ENCODE measurements around the gene CREB3L2. TPM values are rescaled to one million over a fixed set of nuclear protein-coding genes. Genes with fewer than 3 reads are reported as not detected.

Gene CREB3L2
- total and polyA plus RNA-seq, 2 of the 13 experiments (the other 11 are each of a cell fraction or from before 2014, with no cell fraction given) = 22.1 to 41.1 TPM

DNA sequence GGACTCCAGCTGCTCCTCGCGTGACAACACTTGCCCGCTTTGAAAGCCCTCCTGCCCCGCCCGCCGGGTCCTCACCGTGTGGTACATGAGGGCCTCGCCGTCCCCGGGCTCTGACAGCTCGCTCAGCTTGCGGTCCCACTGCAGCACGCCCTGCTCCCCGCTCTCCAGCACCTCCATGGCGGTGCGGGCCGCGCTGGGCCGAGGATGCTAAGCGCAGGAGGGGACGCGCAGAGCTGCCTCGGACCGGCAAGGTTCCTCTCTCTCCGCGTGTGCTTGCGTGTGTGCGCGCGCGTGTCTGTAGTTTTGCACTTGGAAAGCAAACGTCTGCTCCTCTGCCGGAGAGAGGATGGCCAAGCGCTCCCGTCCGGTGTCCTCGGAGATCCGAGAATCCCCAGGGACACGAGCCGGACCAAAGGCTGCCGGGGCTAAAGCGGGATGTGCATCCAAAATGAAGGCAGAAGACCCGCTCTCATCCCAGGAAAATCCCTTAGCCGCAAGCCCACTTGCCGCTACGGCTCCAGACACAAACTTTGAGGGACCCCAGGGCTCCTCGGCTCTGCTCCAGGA is at the start of gene CREB3L2 (continued):
- TF ChIP-seq ZNF414 (CRISPR knock-in tag; IDR thresholded peaks at IDR 0.05) (no peak), ZSCAN22 (CRISPR knock-in tag; IDR thresholded peaks at IDR 0.05) (no peak), RXRB (CRISPR knock-in tag; IDR thresholded peaks at IDR 0.05; ENCODE audit: borderline replicate concordance) (no peak), SMC3 (IDR thresholded peaks at IDR 0.05; ENCODE audit: low read length) (no peak), AGO1 (IDR thresholded peaks at IDR 0.05; ENCODE audit: low read depth, low read length, poor library complexity, severe bottlenecking) (no peak), YEATS2 (CRISPR knock-in tag; IDR thresholded peaks at IDR 0.05; ENCODE audit: borderline replicate concordance) (no peak), FOXJ3 (CRISPR knock-in tag; IDR thresholded peaks at IDR 0.05; ENCODE audit: borderline replicate concordance) (peak; percentile 31; the same call in 1 of the 2 replicates), HDAC1 (CRISPR knock-in tag; IDR thresholded peaks at IDR 0.05) (peak; percentile 92; the same call in 1 of the 2 replicates), JARID2 (CRISPR knock-in tag; IDR thresholded peaks at IDR 0.05; ENCODE audit: insufficient replicate concordance) (no peak), SP140L (CRISPR knock-in tag; IDR thresholded peaks at IDR 0.05; ENCODE audit: borderline replicate concordance) (no peak), KDM4B (CRISPR knock-in tag; IDR thresholded peaks at IDR 0.05) (no peak), ZNF33A (CRISPR knock-in tag; IDR thresholded peaks at IDR 0.05; ENCODE audit: borderline replicate concordance) (no peak), ZNF24 (IDR thresholded peaks at IDR 0.05) (no peak), ZNF790 (CRISPR knock-in tag; IDR thresholded peaks at IDR 0.05; ENCODE audit: borderline replicate concordance) (no peak), ZNF674 (CRISPR knock-in tag; IDR thresholded peaks at IDR 0.05; ENCODE audit: low read depth) (no peak), SNAPC2 (CRISPR knock-in tag; IDR thresholded peaks at IDR 0.05) (no peak), ZNF598 (CRISPR knock-in tag; IDR thresholded peaks at IDR 0.05; ENCODE audit: borderline replicate concordance) (peak; percentile 89; the same call in 1 of the 2 replicates), KLF16 (CRISPR knock-in tag; IDR thresholded peaks at IDR 0.05) (peak in 1 of 2 experiments; percentile 50; a peak in 1 of 4 replicates), SMARCC2 (IDR thresholded peaks at IDR 0.05) (no peak), ETS1 (CRISPR knock-in tag; IDR thresholded peaks at IDR 0.05) (no peak), ZNF34 (CRISPR knock-in tag; IDR thresholded peaks at IDR 0.05; ENCODE audit: borderline replicate concordance) (no peak), RBM22 (optimal IDR thresholded peaks at IDR 0.05; ENCODE audit: low read length) (no peak), KDM5B (CRISPR knock-in tag; IDR thresholded peaks at IDR 0.05; ENCODE audit: borderline replicate concordance) (peak; percentile 75; the same call in 1 of the 2 replicates)
- TF ChIP-seq, protein P1, sequence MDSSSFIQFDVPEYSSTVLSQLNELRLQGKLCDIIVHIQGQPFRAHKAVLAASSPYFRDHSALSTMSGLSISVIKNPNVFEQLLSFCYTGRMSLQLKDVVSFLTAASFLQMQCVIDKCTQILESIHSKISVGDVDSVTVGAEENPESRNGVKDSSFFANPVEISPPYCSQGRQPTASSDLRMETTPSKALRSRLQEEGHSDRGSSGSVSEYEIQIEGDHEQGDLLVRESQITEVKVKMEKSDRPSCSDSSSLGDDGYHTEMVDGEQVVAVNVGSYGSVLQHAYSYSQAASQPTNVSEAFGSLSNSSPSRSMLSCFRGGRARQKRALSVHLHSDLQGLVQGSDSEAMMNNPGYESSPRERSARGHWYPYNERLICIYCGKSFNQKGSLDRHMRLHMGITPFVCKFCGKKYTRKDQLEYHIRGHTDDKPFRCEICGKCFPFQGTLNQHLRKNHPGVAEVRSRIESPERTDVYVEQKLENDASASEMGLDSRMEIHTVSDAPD (CRISPR knock-in tag; IDR thresholded peaks at IDR 0.05) = no peak
- TF ChIP-seq, protein P2, sequence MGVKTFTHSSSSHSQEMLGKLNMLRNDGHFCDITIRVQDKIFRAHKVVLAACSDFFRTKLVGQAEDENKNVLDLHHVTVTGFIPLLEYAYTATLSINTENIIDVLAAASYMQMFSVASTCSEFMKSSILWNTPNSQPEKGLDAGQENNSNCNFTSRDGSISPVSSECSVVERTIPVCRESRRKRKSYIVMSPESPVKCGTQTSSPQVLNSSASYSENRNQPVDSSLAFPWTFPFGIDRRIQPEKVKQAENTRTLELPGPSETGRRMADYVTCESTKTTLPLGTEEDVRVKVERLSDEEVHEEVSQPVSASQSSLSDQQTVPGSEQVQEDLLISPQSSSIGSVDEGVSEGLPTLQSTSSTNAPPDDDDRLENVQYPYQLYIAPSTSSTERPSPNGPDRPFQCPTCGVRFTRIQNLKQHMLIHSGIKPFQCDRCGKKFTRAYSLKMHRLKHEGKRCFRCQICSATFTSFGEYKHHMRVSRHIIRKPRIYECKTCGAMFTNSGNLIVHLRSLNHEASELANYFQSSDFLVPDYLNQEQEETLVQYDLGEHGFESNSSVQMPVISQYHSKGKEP (CRISPR knock-in tag; IDR thresholded peaks at IDR 0.05) = no peak
- TF ChIP-seq, protein P3, sequence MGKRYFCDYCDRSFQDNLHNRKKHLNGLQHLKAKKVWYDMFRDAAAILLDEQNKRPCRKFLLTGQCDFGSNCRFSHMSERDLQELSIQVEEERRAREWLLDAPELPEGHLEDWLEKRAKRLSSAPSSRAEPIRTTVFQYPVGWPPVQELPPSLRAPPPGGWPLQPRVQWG (CRISPR knock-in tag; IDR thresholded peaks at IDR 0.05; ENCODE audit: borderline replicate concordance, low read depth) = no peak
